Measurements from ENCODE around the gene SGPP2.

GRCh38 chr2:222404151-222404905 is 20.0 kb upstream of the SGPP2 start:
- TF ChIP-seq CTCF (conservative IDR thresholded peaks at IDR 0.05; ENCODE audit: low read depth in 2 of 2) (no peak), POLR2AphosphoS5 (IDR thresholded peaks at IDR 0.05; ENCODE audit: low read depth) (no peak), EZH2 (IDR thresholded peaks at IDR 0.05; ENCODE audit: low read depth, unreplicated experiment) (no peak), EZH2phosphoT487 (IDR thresholded peaks at IDR 0.05; ENCODE audit: unreplicated experiment) (no peak), JUNB (IDR thresholded peaks at IDR 0.05; ENCODE audit: unreplicated experiment) (no peak), REST (IDR thresholded peaks at IDR 0.05; ENCODE audit: unreplicated experiment) (no peak), CREB1 (CRISPR knock-in tag; IDR thresholded peaks at IDR 0.05; ENCODE audit: low read depth) (no peak), ZNF331 (CRISPR knock-in tag; IDR thresholded peaks at IDR 0.05; ENCODE audit: low read depth) (no peak), ZNF462 (CRISPR knock-in tag; IDR thresholded peaks at IDR 0.05) (no peak), NANOG (IDR thresholded peaks at IDR 0.05; ENCODE audit: borderline replicate concordance) (no peak), STAT1 (IDR thresholded peaks at IDR 0.05; ENCODE audit: unreplicated experiment) (no peak), ETS1 (IDR thresholded peaks at IDR 0.05) (no peak), ZNF114 (CRISPR knock-in tag; IDR thresholded peaks at IDR 0.05) (no peak)
